ENCODE data around the gene DUSP16.
A peak's percentile ranks its signal among the peaks of the same experiment; 100 is the strongest.
"Not testable (repeated sequence)": the region's sequence is repeated elsewhere in the genome, so short reads cannot be mapped to it uniquely, and the experiment has no call there.

Gene DUSP16

GRCh38 chr12:12572659-12573058 is 10.0 kb upstream of the DUSP16 start:
- Histone ChIP-seq H2BK12ac (ENCODE audit: low read length) (no peak overlapping the region), H2BK5ac (ENCODE audit: low read depth, low read length, poor library complexity) (no peak overlapping the region), H2AFZ (ENCODE audit: insufficient read depth, low read length, poor library complexity) (no peak overlapping the region), H2BK120ac (ENCODE audit: insufficient read depth, low read length, poor library complexity) (no peak overlapping the region), H3K14ac (ENCODE audit: low read length) (no peak overlapping the region), H3K27me3 (ENCODE audit: insufficient read depth, low read length) (no peaks in the 10 kb centered on the region), H3K4me1 (ENCODE audit: control insufficient read depth in 1 of 2, insufficient read depth in 2 of 2, low read length in 2 of 2) (no peaks in the 10 kb centered on the region), H3K79me2 (ENCODE audit: control insufficient read depth, insufficient read depth, low read length, poor library complexity) (no peaks in the 10 kb centered on the region), H3K27ac (ENCODE audit: low read depth, low read length) (no peak overlapping the region), H3K36me3 (ENCODE audit: control insufficient read depth in 1 of 2, insufficient read depth in 2 of 2, low read length in 2 of 2) (no peaks in the 10 kb centered on the region), H4K8ac (ENCODE audit: low read depth, low read length) (no peak overlapping the region), H2AK5ac (ENCODE audit: low read length) (no peak overlapping the region), H4K91ac (ENCODE audit: low read depth, low read length) (no peak overlapping the region), H3K18ac (ENCODE audit: low read length) (no peak overlapping the region), H3K4me2 (ENCODE audit: low read length) (no peak overlapping the region), H4K12ac (ENCODE audit: low read depth, low read length) (no peak overlapping the region), H3K23ac (ENCODE audit: low read length) (no peak overlapping the region), H3K4me3 (ENCODE audit: low read depth, low read length) (no peak overlapping the region), H3K4ac (ENCODE audit: low read depth, low read length) (no peak overlapping the region), H3K9me3 (ENCODE audit: insufficient read depth, low read depth, low read length) (no peaks in the 10 kb centered on the region), H3K79me1 (ENCODE audit: low read length) (no peaks in the 10 kb centered on the region), H3K9ac (ENCODE audit: low read length) (no peak overlapping the region)
- WGBS (ENCODE audit: extremely low coverage, insufficient coverage, insufficient read length), result no CpG with 5 or more reads among the region's 3 CpGs
- DNase-seq, result no peak

- not testable (repeated sequence) for H3K14ac ChIP-seq (ENCODE audit: low read length); H4K12ac ChIP-seq (ENCODE audit: low read depth, low read length); H3K4ac ChIP-seq (ENCODE audit: low read depth, low read length); H2BK120ac ChIP-seq (ENCODE audit: insufficient read depth, low read length, poor library complexity); H3K27me3 ChIP-seq (ENCODE audit: insufficient read depth, low read length); H3K36me3 ChIP-seq (ENCODE audit: control insufficient read depth in 1 of 2, insufficient read depth in 2 of 2, low read length in 2 of 2); H4K8ac ChIP-seq (ENCODE audit: low read depth, low read length); H2BK12ac ChIP-seq (ENCODE audit: low read length); H4K91ac ChIP-seq (ENCODE audit: low read depth, low read length); H3K4me1 ChIP-seq (ENCODE audit: control insufficient read depth in 1 of 2, insufficient read depth in 2 of 2, low read length in 2 of 2); H3K4me3 ChIP-seq (ENCODE audit: low read depth, low read length); H3K23ac ChIP-seq (ENCODE audit: low read length); H2AFZ ChIP-seq (ENCODE audit: insufficient read depth, low read length, poor library complexity); H2AK5ac ChIP-seq (ENCODE audit: low read length); H3K9ac ChIP-seq (ENCODE audit: low read length); H3K9me3 ChIP-seq (ENCODE audit: insufficient read depth, low read depth, low read length); H3K18ac ChIP-seq (ENCODE audit: low read length); H3K4me2 ChIP-seq (ENCODE audit: low read length); DNase-seq; H3K27ac ChIP-seq (ENCODE audit: low read depth, low read length); H2BK5ac ChIP-seq (ENCODE audit: low read depth, low read length, poor library complexity)
- no CpG with 5 or more reads among the region's 32 CpGs for WGBS (ENCODE audit: extremely low coverage, insufficient coverage, insufficient read length)
- Histone ChIP-seq H3K79me1 (ENCODE audit: low read length) (peaks cover 11% of the 10 kb centered on the region), H3K79me2 (ENCODE audit: control insufficient read depth, insufficient read depth, low read length, poor library complexity) (peaks cover 11% of the 10 kb centered on the region)
Measured at GRCh38 chr12:12565971-12566370, 3.3 kb upstream of the DUSP16 start.

- no peak overlapping the region for H2BK120ac ChIP-seq (ENCODE audit: insufficient read depth, low read length, poor library complexity)
- no peaks in the 10 kb centered on the region for H3K36me3 ChIP-seq (ENCODE audit: control insufficient read depth in 1 of 2, insufficient read depth in 2 of 2, low read length in 2 of 2)
- H4K91ac ChIP-seq (ENCODE audit: low read depth, low read length), result no peak overlapping the region
- H2BK5ac ChIP-seq (ENCODE audit: low read depth, low read length, poor library complexity), result no peak overlapping the region
- H2AFZ ChIP-seq (ENCODE audit: insufficient read depth, low read length, poor library complexity), result no peak overlapping the region
- no peak overlapping the region for H2BK12ac ChIP-seq (ENCODE audit: low read length)
- no peak overlapping the region for H3K14ac ChIP-seq (ENCODE audit: low read length)
- H3K4me2 ChIP-seq (ENCODE audit: low read length), result no peak overlapping the region
- H3K79me2 ChIP-seq (ENCODE audit: control insufficient read depth, insufficient read depth, low read length, poor library complexity), result peaks cover 11% of the 10 kb centered on the region
- DNase-seq, result no peak
- no peak overlapping the region for H3K4ac ChIP-seq (ENCODE audit: low read depth, low read length)
- H3K4me3 ChIP-seq (ENCODE audit: low read depth, low read length), result no peak overlapping the region
- H4K12ac ChIP-seq (ENCODE audit: low read depth, low read length), result no peak overlapping the region
- no peak overlapping the region for H3K18ac ChIP-seq (ENCODE audit: low read length)
- H4K8ac ChIP-seq (ENCODE audit: low read depth, low read length), result no peak overlapping the region
- H3K9me3 ChIP-seq (ENCODE audit: insufficient read depth, low read depth, low read length), result no peaks in the 10 kb centered on the region
- H3K4me1 ChIP-seq (ENCODE audit: control insufficient read depth in 1 of 2, insufficient read depth in 2 of 2, low read length in 2 of 2), result no peaks in the 10 kb centered on the region
- no peak overlapping the region for H3K23ac ChIP-seq (ENCODE audit: low read length)
- H2AK5ac ChIP-seq (ENCODE audit: low read length), result no peak overlapping the region
- no CpG with 5 or more reads among the region's 1 CpG for WGBS (ENCODE audit: extremely low coverage, insufficient coverage, insufficient read length)
- peaks cover 11% of the 10 kb centered on the region for H3K79me1 ChIP-seq (ENCODE audit: low read length)
- no peaks in the 10 kb centered on the region for H3K27me3 ChIP-seq (ENCODE audit: insufficient read depth, low read length)
- no peak overlapping the region for H3K27ac ChIP-seq (ENCODE audit: low read depth, low read length)
- no peak overlapping the region for H3K9ac ChIP-seq (ENCODE audit: low read length)
Measured at GRCh38 chr12:12564911-12565310, 2.2 kb upstream of the DUSP16 start.

DNA sequence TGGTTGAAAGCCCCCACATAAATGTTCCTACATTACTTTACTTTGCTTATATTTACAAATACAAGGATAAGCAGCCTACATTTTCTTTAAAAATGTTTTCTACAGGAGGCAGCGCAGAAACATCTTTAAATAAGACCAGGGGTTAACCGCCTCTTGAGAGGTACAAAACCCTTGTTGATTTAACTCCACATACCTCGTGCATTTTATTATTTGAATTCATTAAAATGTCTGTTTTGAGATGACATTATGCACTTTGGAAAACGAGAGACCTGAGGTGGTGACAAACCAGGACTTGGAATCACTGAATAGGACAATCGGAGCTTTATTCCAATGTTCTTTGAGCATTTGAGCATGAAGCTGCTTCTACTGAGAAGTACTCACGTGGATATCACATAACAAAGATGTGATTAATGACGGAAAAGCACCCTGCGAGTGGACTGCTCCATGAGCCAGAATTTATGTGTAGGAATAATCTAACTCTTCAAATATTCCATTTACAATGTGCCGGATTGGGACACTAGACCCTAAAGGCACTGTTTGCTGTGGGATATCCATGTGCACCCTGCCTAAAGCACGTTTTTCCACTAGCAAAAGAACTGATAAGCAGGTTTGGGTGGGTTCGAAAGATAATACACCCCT is 746 bp upstream of the DUSP16 start:
- H3K23ac ChIP-seq (ENCODE audit: low read length), result no peak overlapping the region
- DNase-seq, result peak in 1 of 2 donors; percentile 20
- whole genome bisulfite sequencing (ENCODE audit: extremely low coverage, insufficient coverage, insufficient read length), result no CpG with 5 or more reads among the region's 11 CpGs
- no peak overlapping the region for H3K4ac ChIP-seq (ENCODE audit: low read depth, low read length)
- H2BK12ac ChIP-seq (ENCODE audit: low read length), result no peak overlapping the region
- no peak overlapping the region for H3K18ac ChIP-seq (ENCODE audit: low read length)
- H3K27ac ChIP-seq (ENCODE audit: low read depth, low read length), result peak overlapping the region; percentile 95
- peak overlapping the region; percentile 83 for H3K4me2 ChIP-seq (ENCODE audit: low read length)
- no peak overlapping the region for H2BK5ac ChIP-seq (ENCODE audit: low read depth, low read length, poor library complexity)
- H4K12ac ChIP-seq (ENCODE audit: low read depth, low read length), result no peak overlapping the region
- H3K14ac ChIP-seq (ENCODE audit: low read length), result no peak overlapping the region
- peak overlapping the region; percentile 47 for H3K9ac ChIP-seq (ENCODE audit: low read length)
- no peaks in the 10 kb centered on the region for H3K27me3 ChIP-seq (ENCODE audit: insufficient read depth, low read length)
- no peak overlapping the region for H2AK5ac ChIP-seq (ENCODE audit: low read length)
- peaks cover 11% of the 10 kb centered on the region for H3K79me1 ChIP-seq (ENCODE audit: low read length)
- no peak overlapping the region for H4K91ac ChIP-seq (ENCODE audit: low read depth, low read length)
- H3K4me1 ChIP-seq (ENCODE audit: control insufficient read depth in 1 of 2, insufficient read depth in 2 of 2, low read length in 2 of 2), result no peaks in the 10 kb centered on the region
- peaks cover 11% of the 10 kb centered on the region for H3K79me2 ChIP-seq (ENCODE audit: control insufficient read depth, insufficient read depth, low read length, poor library complexity)
- H2AFZ ChIP-seq (ENCODE audit: insufficient read depth, low read length, poor library complexity), result no peak overlapping the region
- no peak overlapping the region for H2BK120ac ChIP-seq (ENCODE audit: insufficient read depth, low read length, poor library complexity)
- H3K9me3 ChIP-seq (ENCODE audit: insufficient read depth, low read depth, low read length), result no peaks in the 10 kb centered on the region
- H3K36me3 ChIP-seq (ENCODE audit: control insufficient read depth in 1 of 2, insufficient read depth in 2 of 2, low read length in 2 of 2), result no peaks in the 10 kb centered on the region
- H4K8ac ChIP-seq (ENCODE audit: low read depth, low read length), result peak overlapping the region; percentile 91
- no peak overlapping the region for H3K4me3 ChIP-seq (ENCODE audit: low read depth, low read length)
